Brain microvascular endothelial cell (primary cell): ENCODE measurements around the gene RBBP8NL.

Source experiments
- DNase-seq: peaks from one replicate; pipeline ENCODE4 v3.0.0-alpha.2; 2020
- H3K27ac ChIP-seq: fragments of 250-450 bp; sonication (Bioruptor Pico); 2 replicates; pipeline ENCODE4 v1.5.1; 2020; ENCODE audit warnings: mild to moderate bottlenecking, moderate library complexity
- H3K27me3 ChIP-seq: fragments of 250-450 bp; sonication (Bioruptor Pico); replicated peaks from 2 replicates; pipeline ENCODE4 v1.5.1; 2020; ENCODE audit warnings: mild to moderate bottlenecking
- H3K36me3 ChIP-seq: fragments of 250-450 bp; sonication (Bioruptor Pico); replicated peaks from 2 replicates; pipeline ENCODE4 v1.5.1; 2020; ENCODE audit warnings: mild to moderate bottlenecking
- H3K4me3 ChIP-seq: 2 replicates; pipeline ENCODE4 v1.5.1; 2011; ENCODE audit warnings: low read depth, mild to moderate bottlenecking, control low read depth, low read length, moderate library complexity
- in situ Hi-C: cut with HindIII; loops from 2 replicates; pipeline ENCODE4 v1.10.0; 2017; ENCODE audit warnings: low sequenced_read_pairs, low pct_ligation_motif_present
- TF ChIP-seq, protein P1 (sequence below): IDR thresholded peaks from 2 replicates; pipeline ENCODE4 v1.5.1; 2011; ENCODE audit warnings: low read depth, mild to moderate bottlenecking, moderate library complexity, low read length, control low read depth, inconsistent platforms; ENCODE audit errors: missing control alignments

The RBBP8NL gene

DNA sequence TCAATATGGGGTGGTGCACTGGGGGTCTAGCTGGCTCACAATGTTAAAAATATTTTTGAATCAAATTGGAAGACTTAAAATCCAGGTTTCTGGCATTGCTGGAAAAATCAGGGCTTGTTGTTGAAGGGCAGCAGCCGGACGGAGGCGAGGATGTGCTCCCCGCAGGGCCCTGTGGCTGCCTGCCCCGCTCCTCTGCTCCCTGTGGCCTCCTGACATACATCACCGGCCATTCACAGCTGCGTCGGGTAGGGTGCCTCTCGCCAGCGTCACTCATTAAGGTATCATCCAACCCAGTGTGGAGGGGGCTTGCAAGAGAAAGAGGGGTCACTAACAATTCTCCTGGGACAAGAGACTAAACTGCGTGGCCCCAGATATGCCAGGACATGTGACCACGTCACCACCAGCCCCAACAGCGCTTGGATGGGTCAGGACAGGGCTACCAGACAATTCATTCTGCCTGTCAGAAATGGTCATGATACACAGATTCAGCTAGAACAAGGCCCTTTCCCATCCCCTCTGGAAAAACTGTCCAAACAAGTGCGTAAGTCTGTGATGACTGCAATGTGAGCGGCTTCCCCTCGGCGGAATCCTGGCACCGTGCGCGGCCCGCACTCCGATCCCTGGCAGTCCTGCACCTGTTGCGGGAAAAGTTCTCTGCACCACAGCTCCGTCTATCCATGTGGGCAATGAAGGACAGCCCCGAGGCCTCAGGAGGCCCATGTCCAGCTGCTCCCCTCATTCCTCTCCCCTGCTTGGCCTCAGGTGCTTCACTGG is 36.5 kb upstream of the RBBP8NL start:
- in situ Hi-C loops = no loop called here
- H3K27me3 ChIP-seq = peaks cover 7% of the 10 kb centered on the region
- no peak for DNase-seq
- TF ChIP-seq, protein P1, sequence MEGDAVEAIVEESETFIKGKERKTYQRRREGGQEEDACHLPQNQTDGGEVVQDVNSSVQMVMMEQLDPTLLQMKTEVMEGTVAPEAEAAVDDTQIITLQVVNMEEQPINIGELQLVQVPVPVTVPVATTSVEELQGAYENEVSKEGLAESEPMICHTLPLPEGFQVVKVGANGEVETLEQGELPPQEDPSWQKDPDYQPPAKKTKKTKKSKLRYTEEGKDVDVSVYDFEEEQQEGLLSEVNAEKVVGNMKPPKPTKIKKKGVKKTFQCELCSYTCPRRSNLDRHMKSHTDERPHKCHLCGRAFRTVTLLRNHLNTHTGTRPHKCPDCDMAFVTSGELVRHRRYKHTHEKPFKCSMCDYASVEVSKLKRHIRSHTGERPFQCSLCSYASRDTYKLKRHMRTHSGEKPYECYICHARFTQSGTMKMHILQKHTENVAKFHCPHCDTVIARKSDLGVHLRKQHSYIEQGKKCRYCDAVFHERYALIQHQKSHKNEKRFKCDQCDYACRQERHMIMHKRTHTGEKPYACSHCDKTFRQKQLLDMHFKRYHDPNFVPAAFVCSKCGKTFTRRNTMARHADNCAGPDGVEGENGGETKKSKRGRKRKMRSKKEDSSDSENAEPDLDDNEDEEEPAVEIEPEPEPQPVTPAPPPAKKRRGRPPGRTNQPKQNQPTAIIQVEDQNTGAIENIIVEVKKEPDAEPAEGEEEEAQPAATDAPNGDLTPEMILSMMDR = no peak
- H3K36me3 ChIP-seq = no peaks in the 10 kb centered on the region
- no peak overlapping the region for H3K4me3 ChIP-seq
- no peak overlapping the region for H3K27ac ChIP-seq

GRCh38 chr20:62462976-62463592 is 35.7 kb upstream of the RBBP8NL start:
- in situ Hi-C loops = no loop called here
- H3K27ac ChIP-seq = no peak overlapping the region
- no peaks in the 10 kb centered on the region for H3K36me3 ChIP-seq
- DNase-seq = no peak
- peaks cover 5% of the 10 kb centered on the region for H3K27me3 ChIP-seq
- TF ChIP-seq, protein P1 = no peak
- H3K4me3 ChIP-seq = no peak overlapping the region

- TF ChIP-seq, protein P1 = no peak
- no peak for DNase-seq
- no peak overlapping the region for H3K27ac ChIP-seq
- H3K36me3 ChIP-seq = no peaks in the 10 kb centered on the region
- H3K27me3 ChIP-seq = no peaks in the 10 kb centered on the region
- in situ Hi-C loops = no loop called here
- H3K4me3 ChIP-seq = no peak overlapping the region
Measured at GRCh38 chr20:62461834-62462233, 34.5 kb upstream of the RBBP8NL start.

- no peak for DNase-seq
- H3K27me3 ChIP-seq = no peaks in the 10 kb centered on the region
- in situ Hi-C loops = no loop called here
- TF ChIP-seq, protein P1 = no peak
- H3K4me3 ChIP-seq = no peak overlapping the region
- no peak overlapping the region for H3K27ac ChIP-seq
- H3K36me3 ChIP-seq = no peaks in the 10 kb centered on the region
Measured at GRCh38 chr20:62461157-62461556, 33.8 kb upstream of the RBBP8NL start.

DNA sequence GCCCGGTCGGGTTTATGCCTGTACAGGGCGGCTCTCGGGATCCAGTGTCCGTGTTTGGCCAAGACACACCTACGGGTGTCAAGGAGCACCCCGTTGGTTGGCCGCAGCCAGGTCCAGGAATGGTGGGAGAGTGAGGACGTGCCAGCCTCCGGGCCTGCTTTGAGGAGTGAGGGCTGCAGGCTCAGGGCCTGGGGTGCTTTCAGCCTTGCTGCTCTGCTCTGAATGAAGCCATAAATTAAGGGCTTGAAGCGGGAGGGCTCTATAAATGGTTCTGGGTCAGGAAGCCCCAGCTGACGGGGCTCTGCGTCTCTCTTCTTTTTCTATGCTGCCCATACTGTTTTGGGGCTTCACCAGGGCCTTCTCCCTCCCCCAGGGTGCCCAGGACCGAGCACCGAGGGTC is 33.3 kb upstream of the RBBP8NL start:
- H3K27me3 ChIP-seq = no peaks in the 10 kb centered on the region
- TF ChIP-seq, protein P1 = no peak
- no peak overlapping the region for H3K27ac ChIP-seq
- in situ Hi-C loops = no loop called here
- no peak for DNase-seq
- no peak overlapping the region for H3K4me3 ChIP-seq
- no peaks in the 10 kb centered on the region for H3K36me3 ChIP-seq
